ENCODE data around the gene KLHL11. TPM values are rescaled to one million over a fixed set of nuclear protein-coding genes. Genes with fewer than 3 reads are reported as not detected.
"Not testable (repeated sequence)": the region's sequence is repeated elsewhere in the genome, so short reads cannot be mapped to it uniquely, and the experiment has no call there.

Gene KLHL11
- total RNA-seq, 1 experiment from 2014 or later: 14.5 TPM

DNA sequence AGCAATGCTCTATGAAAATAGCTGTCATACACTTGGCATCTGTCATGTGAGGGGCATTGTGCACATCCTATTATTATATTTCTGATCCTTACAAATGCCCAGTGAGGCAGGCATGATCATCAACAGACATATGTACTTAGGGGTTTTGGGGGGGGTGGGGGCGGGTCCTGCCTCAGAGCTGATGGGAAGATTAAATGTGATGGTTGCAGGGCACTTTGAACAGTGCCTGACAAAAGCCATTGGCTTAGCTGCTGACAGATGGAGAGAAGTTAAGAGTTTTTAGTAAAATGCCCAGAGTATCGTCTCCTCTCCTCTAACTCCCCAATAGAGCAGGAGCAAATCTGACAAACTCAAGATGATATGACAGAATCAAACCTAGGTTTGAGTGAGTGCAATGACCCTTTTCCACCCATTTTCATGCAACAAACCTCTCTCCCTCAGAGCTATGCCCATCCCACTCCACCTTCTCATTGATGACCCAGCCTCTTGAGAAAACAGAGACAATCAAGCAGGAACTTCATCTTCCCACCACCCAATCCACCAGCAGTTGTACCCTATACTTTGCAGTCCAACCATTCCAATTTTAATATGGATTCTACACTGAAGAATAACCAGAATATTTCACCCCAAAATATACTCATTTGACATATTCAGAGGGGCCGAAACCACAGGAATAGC is 4.8 kb downstream of the KLHL11 start:
- Histone ChIP-seq H3K36me3 (ENCODE audit: low read depth) (no peaks in the 10 kb centered on the region), H3K4me1 (replicated peaks; ENCODE audit: insufficient read depth) (peaks cover 16% of the 10 kb centered on the region), H3K9me2 (ENCODE audit: insufficient read depth) (no peaks in the 10 kb centered on the region), H4K20me1 (ENCODE audit: insufficient read depth) (peaks cover 59% of the 10 kb centered on the region), H3K9me3 (ENCODE audit: insufficient read depth, low read depth) (no peaks in the 10 kb centered on the region), H3K27me3 (ENCODE audit: insufficient read depth, low read depth) (no peaks in the 10 kb centered on the region), H3K4me2 (no peak overlapping the region), H2AFZ (no peak overlapping the region), H3K79me2 (ENCODE audit: low read depth) (peaks cover 76% of the 10 kb centered on the region), H3F3A (ENCODE audit: insufficient read depth, low read depth) (peaks cover 5% of the 10 kb centered on the region; the same call in 1 of the 2 replicates), H3K4me3 (no peak overlapping the region), H3K27ac (no peak overlapping the region)
- CTCF ChIA-PET: interaction anchor here (0.6 kb wide), 1 partner anchor 11 kb away, joined by 6 read pairs; no protein-coding TSS in a partner anchor
- POLR2A ChIA-PET (ENCODE audit: unreplicated experiment): no interaction called here
- intact Hi-C loops (cut with micrococcal nuclease; ENCODE audit: unreplicated experiment): loop anchor here (10.0 kb wide), 1 partner anchor 126 kb away; the partner anchor contains the start of gene HAP1
- no peak for TF ChIP-seq EZH2 (IDR thresholded peaks at IDR 0.05; ENCODE audit: low read depth)
- no peak for TF ChIP-seq CTCF (conservative IDR thresholded peaks at IDR 0.05)
- BruUV-seq (replicated peaks): no TSS peak
- DNase-seq: no peak

DNA sequence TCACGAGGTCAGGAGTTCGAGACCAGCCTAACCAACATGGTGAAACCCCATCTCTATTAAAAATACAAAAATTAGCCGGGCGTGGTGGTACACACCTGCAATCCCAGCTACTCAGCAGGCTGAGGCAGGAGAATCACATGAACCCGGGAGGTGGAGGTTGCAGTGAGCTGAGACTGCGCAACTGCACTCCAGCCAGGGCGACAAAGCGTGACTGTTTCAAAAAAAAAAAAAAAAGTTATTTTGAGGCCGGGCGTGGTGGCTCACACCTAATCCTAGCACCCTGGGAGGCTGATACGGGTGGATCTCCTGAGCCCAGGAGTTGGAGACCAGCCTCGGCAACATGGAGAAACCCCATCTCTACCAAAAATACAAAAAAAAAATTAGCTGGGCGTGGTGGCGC is 13.8 kb downstream of the KLHL11 start:
- CTCF ChIA-PET; POLR2A ChIA-PET (ENCODE audit: unreplicated experiment); intact Hi-C loops (cut with micrococcal nuclease; ENCODE audit: unreplicated experiment): not testable (repeated sequence)

GRCh38 chr17:41849251-41849990 is 15.8 kb downstream of the KLHL11 start:
- H3K9me2 ChIP-seq (ENCODE audit: insufficient read depth): no peaks in the 10 kb centered on the region
- no peak for TF ChIP-seq CTCF (conservative IDR thresholded peaks at IDR 0.05)
- no peak for TF ChIP-seq EZH2 (IDR thresholded peaks at IDR 0.05; ENCODE audit: low read depth)
- H3K36me3 ChIP-seq (ENCODE audit: low read depth): peaks cover 4% of the 10 kb centered on the region; the same call in 1 of the 2 replicates
- POLR2A ChIA-PET (ENCODE audit: unreplicated experiment): interaction anchor here (0.7 kb wide), 1 partner anchor 158 kb away, joined by 3 read pairs; no protein-coding TSS in a partner anchor
- H3K4me2 ChIP-seq: no peak overlapping the region
- no peaks in the 10 kb centered on the region for H3K9me3 ChIP-seq (ENCODE audit: insufficient read depth, low read depth)
- no peak for DNase-seq
- CTCF ChIA-PET: no interaction called here
- intact Hi-C loops (cut with micrococcal nuclease; ENCODE audit: unreplicated experiment): no loop called here
- H3F3A ChIP-seq (ENCODE audit: insufficient read depth, low read depth): peaks cover 11% of the 10 kb centered on the region; the same call in 1 of the 2 replicates
- BruUV-seq (replicated peaks): no TSS peak
- no peak overlapping the region for H2AFZ ChIP-seq
- H4K20me1 ChIP-seq (ENCODE audit: insufficient read depth): peaks cover 37% of the 10 kb centered on the region
- no peaks in the 10 kb centered on the region for H3K4me1 ChIP-seq (replicated peaks; ENCODE audit: insufficient read depth)
- H3K79me2 ChIP-seq (ENCODE audit: low read depth): peaks cover 45% of the 10 kb centered on the region
- no peak overlapping the region for H3K4me3 ChIP-seq
- H3K27ac ChIP-seq: no peak overlapping the region
- no peaks in the 10 kb centered on the region for H3K27me3 ChIP-seq (ENCODE audit: insufficient read depth, low read depth)

More for the DNA sequence above, 13.8 kb downstream of the KLHL11 start:
- not testable (repeated sequence) for H3K4me1 ChIP-seq (replicated peaks; ENCODE audit: insufficient read depth); BruUV-seq (replicated peaks); H3K4me2 ChIP-seq; H2AFZ ChIP-seq; H3K9me3 ChIP-seq (ENCODE audit: insufficient read depth, low read depth); H3K4me3 ChIP-seq; H3K27ac ChIP-seq; H3K9me2 ChIP-seq (ENCODE audit: insufficient read depth); DNase-seq; H3K27me3 ChIP-seq (ENCODE audit: insufficient read depth, low read depth)
- peaks cover 47% of the 10 kb centered on the region for H3K79me2 ChIP-seq (ENCODE audit: low read depth)
- peaks cover 11% of the 10 kb centered on the region; the same call in 1 of the 2 replicates for H3F3A ChIP-seq (ENCODE audit: insufficient read depth, low read depth)
- H3K36me3 ChIP-seq (ENCODE audit: low read depth): peaks cover 10% of the 10 kb centered on the region; the same call in 1 of the 2 replicates
- H4K20me1 ChIP-seq (ENCODE audit: insufficient read depth): peaks cover 45% of the 10 kb centered on the region

Data from PC-9 (cell line).